HFFc6 (cell line): ENCODE measurements around the gene ANKRD11. TPM values are rescaled to one million over a fixed set of nuclear protein-coding genes. Genes with fewer than 3 reads are reported as not detected.
A peak's percentile ranks its signal among the peaks of the same experiment; 100 is the strongest.

Experiments
- DNase-seq: peaks from one replicate; pipeline ENCODE4 v3.0.0-alpha.2; 2018
- H3K27ac Mint-ChIP-seq: 2 replicates; pipeline ENCODE4 v1.8.0; 2020; ENCODE audit warnings: mild to moderate bottlenecking, mixed read lengths
- H3K27me3 Mint-ChIP-seq: 2 replicates; pipeline ENCODE4 v1.8.0; 2021; ENCODE audit warnings: mild to moderate bottlenecking, moderate library complexity, mixed read lengths; ENCODE audit not compliant: insufficient read depth
- H3K36me3 Mint-ChIP-seq: 2 replicates; pipeline ENCODE4 v1.8.0; 2021; ENCODE audit warnings: low read depth, mixed read lengths
- H3K4me1 Mint-ChIP-seq: 2 replicates; pipeline ENCODE4 v1.8.0; 2020; ENCODE audit warnings: low read depth, mixed read lengths
- H3K4me3 Mint-ChIP-seq: 2 replicates; pipeline ENCODE4 v1.8.0; 2020; ENCODE audit warnings: mild to moderate bottlenecking, moderate library complexity, mixed read lengths
- H3K9me3 Mint-ChIP-seq: 2 replicates; pipeline ENCODE4 v1.8.0; 2020; ENCODE audit warnings: mild to moderate bottlenecking, mixed read lengths
- CTCF ChIP-seq: fragments of 200-600 bp; sonication (generic); IDR thresholded peaks from 2 replicates; pipeline ENCODE4 v1.5.0; 2021; ENCODE audit warnings: antibody characterized with exemption, mild to moderate bottlenecking
- total RNA-seq, 6 experiments: library from RNA; stranded (reverse); fragmentation: NEBNext Ultra II Directional; extraction: Animal tissue kit (Norgen Biotek cat#: 25700); gene quantifications; 2 replicates in 1 of 6; 3 replicates in 5 of 6; pipeline ENCODE4 v1.2.3, GENCODE V29; 2021

ANKRD11 gene
- total RNA-seq, 6 experiments from 2014 or later: 110 to 120 (median 116) TPM

- Mint-ChIP-seq H3K4me3 (no peak overlapping the region), H3K36me3 (peaks cover 33% of the 10 kb centered on the region), H3K27me3 (peaks cover 5% of the 10 kb centered on the region), H3K4me1 (peaks cover 47% of the 10 kb centered on the region), H3K27ac (peak overlapping the region; percentile 74), H3K9me3 (peaks cover 4% of the 10 kb centered on the region; the same call in 1 of the 2 replicates)
- DNase-seq: no peak
- no peak for TF ChIP-seq CTCF
Observed at GRCh38 chr16:89298623-89299225, 191.6 kb downstream of the ANKRD11 start.

GRCh38 chr16:89297910-89298545 is 192.3 kb downstream of the ANKRD11 start:
- Mint-ChIP-seq H3K4me1 (peaks cover 40% of the 10 kb centered on the region), H3K9me3 (peaks cover 4% of the 10 kb centered on the region; the same call in 1 of the 2 replicates), H3K36me3 (peaks cover 27% of the 10 kb centered on the region), H3K27ac (peak overlapping the region; percentile 54), H3K27me3 (peaks cover 7% of the 10 kb centered on the region), H3K4me3 (no peak overlapping the region)
- DNase-seq: no peak
- TF ChIP-seq CTCF: no peak

- H3K27ac Mint-ChIP-seq: peak overlapping the region; percentile 54
- H3K9me3 Mint-ChIP-seq: peaks cover 4% of the 10 kb centered on the region; the same call in 1 of the 2 replicates
- peaks cover 20% of the 10 kb centered on the region for H3K36me3 Mint-ChIP-seq
- DNase-seq: no peak
- H3K4me1 Mint-ChIP-seq: peaks cover 33% of the 10 kb centered on the region
- H3K4me3 Mint-ChIP-seq: no peak overlapping the region
- peaks cover 7% of the 10 kb centered on the region for H3K27me3 Mint-ChIP-seq
- TF ChIP-seq CTCF: no peak
Observed at GRCh38 chr16:89297156-89297874, 193.0 kb downstream of the ANKRD11 start.

GRCh38 chr16:89295915-89296314 is 194.4 kb downstream of the ANKRD11 start:
- Mint-ChIP-seq H3K27ac (peak overlapping the region; percentile 46; the same call in 1 of the 2 replicates), H3K36me3 (peaks cover 19% of the 10 kb centered on the region), H3K4me3 (no peak overlapping the region)

More at GRCh38 chr16:89295915-89296314, 194.4 kb downstream of the ANKRD11 start:
- H3K27me3 Mint-ChIP-seq: peaks cover 11% of the 10 kb centered on the region
- no peak for DNase-seq
- H3K9me3 Mint-ChIP-seq: peaks cover 4% of the 10 kb centered on the region; the same call in 1 of the 2 replicates
- TF ChIP-seq CTCF: no peak
- peaks cover 19% of the 10 kb centered on the region for H3K4me1 Mint-ChIP-seq
